Bronchial epithelial cell (primary cell): ENCODE measurements around the gene GRM5. TPM values are rescaled to one million over a fixed set of nuclear protein-coding genes. Genes with fewer than 3 reads are reported as not detected.

Source experiments
- DNase-seq: peaks from one replicate; pipeline ENCODE4 v3.0.0-alpha.2; 2010; ENCODE audit warnings: low read depth
- FAIRE-seq: peaks from 2 replicates; lab custom pipeline; 2011; peaks lifted over from hg19 to GRCh38; lab: Jason Lieb, UNC
- H3K27me3 ChIP-seq: 2 replicates; pipeline ENCODE4 v1.5.1; 2011; ENCODE audit warnings: low read length; ENCODE audit not compliant: control insufficient read depth, insufficient read depth
- H3K36me3 ChIP-seq: 2 replicates; pipeline ENCODE4 v1.5.1; 2011; ENCODE audit warnings: low read length; ENCODE audit not compliant: control insufficient read depth, insufficient read depth
- H3K4me3 ChIP-seq: 2 replicates; pipeline ENCODE4 v1.5.1; 2011; ENCODE audit warnings: mild to moderate bottlenecking, low read depth, low read length, control low read depth
- CTCF ChIP-seq: IDR thresholded peaks from 2 replicates; pipeline ENCODE4 v1.5.1; 2011; ENCODE audit warnings: mild to moderate bottlenecking, moderate library complexity, low read length, control low read depth, inconsistent platforms; ENCODE audit not compliant: insufficient read depth, severe bottlenecking
- total RNA-seq: library from RNA; depleted of rRNA; stranded (reverse); fragments of >200 nt; gene quantifications from 2 replicates; pipeline ENCODE4 v1.2.1, GENCODE V29; 2014

GRM5 gene
- total RNA-seq, 1 donor from 2014 or later = not detected

- FAIRE-seq = no peak
- Histone ChIP-seq H3K36me3 (no peaks in the 10 kb centered on the region), H3K27me3 (no peaks in the 10 kb centered on the region), H3K4me3 (no peak overlapping the region)
- TF ChIP-seq CTCF = no peak
- no peak for DNase-seq
Observed at GRCh38 chr11:88487646-88488045, 578.1 kb downstream of the GRM5 start.

GRCh38 chr11:88484873-88485621, 580.7 kb downstream of the GRM5 start:
- FAIRE-seq (peak; percentile 7), DNase-seq (peak; percentile 54)
- no peaks in the 10 kb centered on the region for H3K36me3 ChIP-seq
- no peak overlapping the region for H3K4me3 ChIP-seq
- peak; percentile 72 for TF ChIP-seq CTCF
- no peaks in the 10 kb centered on the region for H3K27me3 ChIP-seq

- Histone ChIP-seq H3K27me3 (no peaks in the 10 kb centered on the region), H3K36me3 (no peaks in the 10 kb centered on the region), H3K4me3 (no peak overlapping the region)
- FAIRE-seq = no peak
- TF ChIP-seq CTCF = no peak
- DNase-seq = peak; percentile 78
Observed at GRCh38 chr11:88482871-88483301, 582.9 kb downstream of the GRM5 start.

GRCh38 chr11:88480223-88480622, 585.6 kb downstream of the GRM5 start:
- Histone ChIP-seq H3K4me3 (no peak overlapping the region), H3K27me3 (no peaks in the 10 kb centered on the region), H3K36me3 (no peaks in the 10 kb centered on the region)
- FAIRE-seq = no peak
- no peak for TF ChIP-seq CTCF
- DNase-seq = peak; percentile 55

GRCh38 chr11:88478136-88478815, 587.5 kb downstream of the GRM5 start:
- Histone ChIP-seq H3K27me3 (no peaks in the 10 kb centered on the region), H3K36me3 (no peaks in the 10 kb centered on the region), H3K4me3 (no peak overlapping the region)
- FAIRE-seq (no peak), DNase-seq (no peak)
- TF ChIP-seq CTCF = no peak
